K562 (cell line): ENCODE data around the gene CSAD.

Source experiments
- CHAMP1 ChIP-seq: fragments of 450-650 bp; IDR thresholded peaks from 2 replicates; pipeline ENCODE4 v1.6.1; 2016; ENCODE audit warnings: mild to moderate bottlenecking
- CTCF ChIP-seq, 3 experiments: IDR thresholded peaks in 2 of 3; conservative IDR thresholded peaks in 1 of 3; 2 replicates each; pipeline ENCODE4 v1.5.1; 2011 to 2012; ENCODE audit warnings: low read length in 3 of 3, mild to moderate bottlenecking in 3 of 3, control low read depth in 2 of 3, improper control_type of control experiment in 1 of 3, inconsistent platforms in 1 of 3, low read depth in 1 of 3, mixed read lengths in 1 of 3, moderate library complexity in 1 of 3; ENCODE audit not compliant: insufficient read depth in 2 of 3
- HDAC1 ChIP-seq, 2 experiments: fragments of 450-650 bp; IDR thresholded peaks; 2 replicates each; pipeline ENCODE4 v1.6.1; 2016 to 2017; ENCODE audit warnings: inconsistent platforms in 1 of 2, mild to moderate bottlenecking in 1 of 2, moderate library complexity in 1 of 2
- KDM1A ChIP-seq, 2 experiments: fragments of 450-650 bp; IDR thresholded peaks; 2 replicates each; pipeline ENCODE4 v1.6.1; 2016; ENCODE audit warnings: mild to moderate bottlenecking in 2 of 2
- SIN3A ChIP-seq, 2 experiments: fragments of 150-350 bp in 1 of 2; IDR thresholded peaks; 2 replicates each; pipeline ENCODE4 v1.6.1; 2011 to 2016; ENCODE audit warnings: borderline replicate concordance in 2 of 2, low read depth in 2 of 2, low read length in 2 of 2, mild to moderate bottlenecking in 2 of 2, moderate library complexity in 2 of 2; ENCODE audit not compliant: control insufficient read depth in 1 of 2
- SMAD1 ChIP-seq: fragments of 150-350 bp; IDR thresholded peaks from 2 replicates; pipeline ENCODE4 v1.6.1; 2014; ENCODE audit warnings: low read length, low read depth; ENCODE audit not compliant: partially characterized antibody
- SMC3 ChIP-seq: conservative IDR thresholded peaks from 2 replicates; pipeline ENCODE4 v1.6.1; 2011; ENCODE audit warnings: low read depth, low read length, improper control_type of control experiment; ENCODE audit not compliant: insufficient read depth
- SRSF1 ChIP-seq: fragments of 200-400 bp; formaldehyde crosslinking; IDR thresholded peaks from 2 replicates; pipeline ENCODE4 v1.6.1; 2017; ENCODE audit warnings: mild to moderate bottlenecking, low read depth, low read length, moderate library complexity
- U2AF1 ChIP-seq: fragments of 200-400 bp; formaldehyde crosslinking; optimal IDR thresholded peaks from 2 replicates; pipeline ENCODE3; 2017; ENCODE audit warnings: mild to moderate bottlenecking, low read depth, low read length, moderate library complexity
- ZBTB12 ChIP-seq: fragments of 250-450 bp; sonication (Bioruptor Pico); IDR thresholded peaks from 2 replicates; pipeline ENCODE4 v1.4.0; 2020
- ZFP36 ChIP-seq: fragments of 150-350 bp; IDR thresholded peaks from 2 replicates; pipeline ENCODE4 v1.6.1; 2018; ENCODE audit warnings: low read length, low read depth; ENCODE audit not compliant: partially characterized antibody
- ZNF707 ChIP-seq: fragments of 250-450 bp; sonication (Bioruptor Pico); conservative IDR thresholded peaks from 2 replicates; pipeline ENCODE4 v1.8.0; 2022; ENCODE audit warnings: inconsistent platforms, mild to moderate bottlenecking, moderate library complexity
- ZNF717 ChIP-seq: fragments of 250-450 bp; sonication (Bioruptor Pico); IDR thresholded peaks from 2 replicates; pipeline ENCODE4 v1.5.0; 2021
- TF ChIP-seq, protein P1 (sequence below): fragments of 450-650 bp; IDR thresholded peaks from 2 replicates; pipeline ENCODE4 v1.6.1; 2016; ENCODE audit warnings: borderline replicate concordance

GRCh38 chr12:53169644-53170043, 11.1 kb downstream of the CSAD start:
- TF ChIP-seq ZBTB12 (CRISPR knock-in tag), result no peak
- TF ChIP-seq ZNF707 (CRISPR knock-in tag), result no peak
- no peak for TF ChIP-seq CTCF (IDR thresholded peaks at IDR 0.05 in 2 of 3, conservative IDR thresholded peaks at IDR 0.05 in 1 of 3; ENCODE audit: insufficient read depth in 2 of 3, low read depth in 1 of 3, low read length in 3 of 3)
- TF ChIP-seq SMC3, result no peak
- no peak for TF ChIP-seq ZNF717
- TF ChIP-seq CHAMP1, result no peak
- TF ChIP-seq, protein P1, sequence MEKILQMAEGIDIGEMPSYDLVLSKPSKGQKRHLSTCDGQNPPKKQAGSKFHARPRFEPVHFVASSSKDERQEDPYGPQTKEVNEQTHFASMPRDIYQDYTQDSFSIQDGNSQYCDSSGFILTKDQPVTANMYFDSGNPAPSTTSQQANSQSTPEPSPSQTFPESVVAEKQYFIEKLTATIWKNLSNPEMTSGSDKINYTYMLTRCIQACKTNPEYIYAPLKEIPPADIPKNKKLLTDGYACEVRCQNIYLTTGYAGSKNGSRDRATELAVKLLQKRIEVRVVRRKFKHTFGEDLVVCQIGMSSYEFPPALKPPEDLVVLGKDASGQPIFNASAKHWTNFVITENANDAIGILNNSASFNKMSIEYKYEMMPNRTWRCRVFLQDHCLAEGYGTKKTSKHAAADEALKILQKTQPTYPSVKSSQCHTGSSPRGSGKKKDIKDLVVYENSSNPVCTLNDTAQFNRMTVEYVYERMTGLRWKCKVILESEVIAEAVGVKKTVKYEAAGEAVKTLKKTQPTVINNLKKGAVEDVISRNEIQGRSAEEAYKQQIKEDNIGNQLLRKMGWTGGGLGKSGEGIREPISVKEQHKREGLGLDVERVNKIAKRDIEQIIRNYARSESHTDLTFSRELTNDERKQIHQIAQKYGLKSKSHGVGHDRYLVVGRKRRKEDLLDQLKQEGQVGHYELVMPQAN, result no peak
- TF ChIP-seq U2AF1, result no peak
- TF ChIP-seq SIN3A (IDR thresholded peaks at IDR 0.05; ENCODE audit: borderline replicate concordance in 2 of 2, control insufficient read depth in 1 of 2, low read depth in 2 of 2, low read length in 2 of 2), result no peak
- TF ChIP-seq SMAD1, result no peak
- no peak for TF ChIP-seq HDAC1 (IDR thresholded peaks at IDR 0.05)
- TF ChIP-seq ZFP36, result no peak
- no peak for TF ChIP-seq SRSF1
- TF ChIP-seq KDM1A (IDR thresholded peaks at IDR 0.05), result no peak
